HepG2 (cell line): ENCODE measurements around the gene CPN1.

Source experiments
- KLF13 ChIP-seq: sonication (generic); formaldehyde crosslinking; IDR thresholded peaks from 2 replicates; pipeline ENCODE4 v1.4.0; 2020; ENCODE audit warnings: mild to moderate bottlenecking, missing genetic modification reagents
- POLR2A ChIP-seq, 2 experiments: IDR thresholded peaks; 2 replicates each; pipeline ENCODE4 v1.6.1; 2011; ENCODE audit warnings: low read depth in 2 of 2, low read length in 2 of 2, mild to moderate bottlenecking in 1 of 2, moderate library complexity in 1 of 2; ENCODE audit not compliant: insufficient read depth in 1 of 2

DNA sequence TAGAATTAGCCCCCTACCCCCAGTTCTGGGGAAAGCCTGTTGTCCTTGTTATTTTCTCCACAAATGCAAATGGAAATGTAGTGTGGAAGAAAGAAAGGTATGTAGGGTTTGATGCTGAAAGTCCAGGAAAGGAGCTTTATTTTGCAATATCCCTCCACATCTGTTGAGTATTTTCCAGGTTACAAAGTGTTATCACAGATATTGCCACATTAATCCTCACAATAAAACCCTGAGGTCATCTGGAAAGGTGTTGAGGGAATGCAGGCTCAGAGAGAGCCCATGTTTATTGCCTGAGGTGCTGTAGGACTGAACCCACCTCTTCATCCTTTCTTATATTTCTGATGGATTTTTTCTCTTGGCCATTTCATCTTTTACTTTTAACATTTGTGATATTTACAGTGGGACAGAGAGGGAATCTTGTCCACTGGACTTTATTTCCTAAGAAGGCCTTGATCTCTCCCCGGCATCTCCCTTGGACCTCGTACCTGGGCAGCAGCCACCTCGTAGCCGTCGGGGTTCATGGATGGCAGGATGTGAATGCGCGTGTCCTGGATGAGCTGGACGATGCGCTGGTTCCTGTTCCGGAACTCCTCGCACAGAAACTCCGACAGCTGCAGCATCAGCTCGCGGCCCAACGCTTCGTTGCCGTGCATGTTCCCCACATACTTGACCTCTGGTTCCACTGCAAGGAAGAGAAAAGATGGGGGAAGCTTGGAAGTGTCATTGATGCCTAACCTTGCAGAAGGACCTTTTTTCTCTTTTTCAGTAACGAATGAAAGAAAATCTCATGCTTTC, 6.0 kb downstream of the CPN1 start:
- TF ChIP-seq KLF13 (CRISPR knock-in tag) (no peak), POLR2A (IDR thresholded peaks at IDR 0.05; ENCODE audit: insufficient read depth in 1 of 2, low read depth in 2 of 2, low read length in 2 of 2) (no peak)
